GM19463 (cell line): Measurements from ENCODE around the gene MCIDAS.

Experiments used
- ATAC-seq: cut with Tn5 transposase; IDR thresholded peaks from one replicate; pipeline ENCODE4 v1.9.1; 2021; ENCODE audit warnings: mild to moderate bottlenecking, moderate library complexity; ENCODE audit not compliant: unreplicated experiment

MCIDAS gene

GRCh38 chr5:55171471-55171870 lies 55.6 kb downstream of the MCIDAS start:
- ATAC-seq = no peak
